GM12878 (cell line): ENCODE data around the gene NDUFAF5. TPM values are rescaled to one million over a fixed set of nuclear protein-coding genes. Genes with fewer than 3 reads are reported as not detected.

Experiments
- ATAC-seq: fragments of 200-7000 bp; cut with Tn5 transposase; 3 replicates; pipeline ENCODE4 v1.9.1; 2020; ENCODE audit warnings: mild to moderate bottlenecking, moderate library complexity
- BruUV-seq: library from RNA; stranded (reverse); fragments of 400-500 nt; replicated peaks from 2 replicates; lab custom pipeline; 2021; lab: Mats Ljungman, UMichigan
- CTCF ChIA-PET: fragments of 300-600 bp; sonication (Branson Sonifier 250); formaldehyde crosslinking; extraction: SDS; loops from one replicate; lab custom pipeline; 2021; ENCODE audit warnings: inconsistent platforms; lab: Yijun Ruan, JAX
- POLR2A ChIA-PET: fragments of 350-600 bp; formaldehyde crosslinking; extraction: SDS; loops from one replicate; lab custom pipeline; 2021; ENCODE audit warnings: inconsistent platforms; lab: Charles Lee
- RAD21 ChIA-PET: fragments of 300-600 bp; sonication (Branson Sonifier 250); formaldehyde crosslinking; loops from one replicate; lab custom pipeline; 2023; ENCODE audit warnings: antibody characterized with exemption; ENCODE audit not compliant: unreplicated experiment; lab: Charles Lee
- SMC1A ChIA-PET: fragments of 300-600 bp; sonication (Branson Sonifier 250); formaldehyde crosslinking; loops from one replicate; lab custom pipeline; 2023; ENCODE audit not compliant: unreplicated experiment, uncharacterized antibody; lab: Charles Lee
- DNase-seq: peaks from one replicate; pipeline ENCODE4 v3.0.0-alpha.2; 2011; ENCODE audit warnings: low read depth, low spot score
- FAIRE-seq: peaks from 3 replicates; lab custom pipeline; 2011; peaks lifted over from hg19 to GRCh38; lab: Jason Lieb, UNC
- H2AFZ ChIP-seq: 2 replicates; pipeline ENCODE4 v1.6.0; 2011; ENCODE audit warnings: low read depth, low read length, control low read depth; ENCODE audit not compliant: control insufficient read depth
- H3K27ac ChIP-seq: 2 replicates; pipeline ENCODE4 v1.5.1; 2011; ENCODE audit warnings: control low read depth; ENCODE audit not compliant: control insufficient read depth, insufficient read depth
- H3K27me3 ChIP-seq, 2 experiments: replicated peaks in 1 of 2; 2 replicates each; pipeline versions ENCODE4 v1.6.0 to v1.6.1; 2011; ENCODE audit warnings: low read length in 1 of 2; ENCODE audit not compliant: control insufficient read depth in 2 of 2, insufficient read depth in 2 of 2
- H3K36me3 ChIP-seq, 2 experiments: 2 replicates each; pipeline ENCODE4 v1.5.1; 2011; ENCODE audit warnings: low read length in 1 of 2; ENCODE audit not compliant: control insufficient read depth in 2 of 2, insufficient read depth in 2 of 2
- H3K4me1 ChIP-seq: 2 replicates; pipeline ENCODE4 v1.6.1; 2011; ENCODE audit warnings: mild to moderate bottlenecking, low read length, moderate library complexity, mixed read lengths; ENCODE audit not compliant: control insufficient read depth, insufficient read depth
- H3K4me2 ChIP-seq: 2 replicates; pipeline ENCODE4 v1.6.0; 2011; ENCODE audit warnings: control low read depth; ENCODE audit not compliant: control insufficient read depth, insufficient read depth
- H3K4me3 ChIP-seq: fragments of 200-600 bp; sonication (generic); 2 replicates; pipeline ENCODE4 v1.5.1; 2016
- H3K79me2 ChIP-seq: 2 replicates; pipeline ENCODE4 v1.6.0; 2011; ENCODE audit warnings: low read length; ENCODE audit not compliant: control insufficient read depth, insufficient read depth
- H3K9ac ChIP-seq: 2 replicates; pipeline ENCODE4 v1.8.0; 2011; ENCODE audit warnings: low read length, control low read depth, mixed read lengths; ENCODE audit not compliant: control insufficient read depth, insufficient read depth
- H3K9me3 ChIP-seq: replicated peaks from 3 replicates; pipeline ENCODE4 v1.5.1; 2011; ENCODE audit warnings: mild to moderate bottlenecking, low read length; ENCODE audit not compliant: control insufficient read depth, insufficient read depth
- H4K20me1 ChIP-seq: 2 replicates; pipeline ENCODE4 v1.6.0; 2011; ENCODE audit not compliant: control insufficient read depth, insufficient read depth
- CEBPB ChIP-seq, 2 experiments: fragments of 150-350 bp in 1 of 2; IDR thresholded peaks; 2 replicates each; pipeline ENCODE4 v1.6.1; 2012 to 2014; ENCODE audit warnings: low read depth in 2 of 2, low read length in 2 of 2, borderline replicate concordance in 1 of 2, inconsistent platforms in 1 of 2
- CEBPZ ChIP-seq: fragments of 150-350 bp; IDR thresholded peaks from 2 replicates; pipeline ENCODE4 v1.6.1; 2016; ENCODE audit warnings: low read depth, low read length
- HDAC6 ChIP-seq: fragments of 200-600 bp; sonication (generic); IDR thresholded peaks from one replicate; pipeline ENCODE4 v1.8.0; 2017; ENCODE audit warnings: antibody characterized with exemption; ENCODE audit not compliant: unreplicated experiment
- HDGF ChIP-seq: fragments of 450-650 bp; IDR thresholded peaks from 2 replicates; pipeline ENCODE4 v1.6.1; 2016; ENCODE audit warnings: antibody characterized with exemption
- JUND ChIP-seq: IDR thresholded peaks from 2 replicates; pipeline ENCODE4 v1.6.1; 2012; ENCODE audit warnings: low read depth, mild to moderate bottlenecking, low read length, improper control_type of control experiment, moderate library complexity
- MLLT1 ChIP-seq: fragments of 450-650 bp; IDR thresholded peaks from 2 replicates; pipeline ENCODE4 v1.6.1; 2016; ENCODE audit warnings: mild to moderate bottlenecking
- MTA3 ChIP-seq: IDR thresholded peaks from 2 replicates; pipeline ENCODE4 v1.6.1; 2012; ENCODE audit warnings: low read length, inconsistent platforms, borderline replicate concordance
- NFYA ChIP-seq: IDR thresholded peaks from 2 replicates; pipeline ENCODE4 v1.6.1; 2011; ENCODE audit warnings: low read depth, mild to moderate bottlenecking, low read length, improper control_type of control experiment, borderline replicate concordance
- NRF1 ChIP-seq: conservative IDR thresholded peaks from 2 replicates; pipeline ENCODE4 v1.6.1; 2011; ENCODE audit warnings: mild to moderate bottlenecking, low read depth, low read length, improper control_type of control experiment
- PRDM15 ChIP-seq: fragments of 450-650 bp; formaldehyde crosslinking; IDR thresholded peaks from 2 replicates; pipeline ENCODE4 v1.4.0; 2020; ENCODE audit warnings: mild to moderate bottlenecking, moderate library complexity
- TAF1 ChIP-seq: IDR thresholded peaks from 2 replicates; pipeline ENCODE4 v1.6.1; 2011; ENCODE audit warnings: mild to moderate bottlenecking, low read depth, low read length, borderline replicate concordance
- ZBTB4 ChIP-seq: fragments of 450-650 bp; formaldehyde crosslinking; IDR thresholded peaks from 2 replicates; pipeline ENCODE4 v1.4.0; 2022; ENCODE audit warnings: mild to moderate bottlenecking, moderate library complexity
- WGBS: methylation state at CpG from one replicate; pipeline ENCODE4 v1.1.6; 2016; ENCODE audit warnings: low lambda C conversion rate; ENCODE audit not compliant: insufficient replicate concordance, insufficient coverage; ENCODE audit errors: missing lambda C conversion rate; 5-methylcytosine and 5-hydroxymethylcytosine counted together
- in situ Hi-C: fragments of 300-500 bp; cut with MboI; formaldehyde crosslinking; loops from 9 replicates; pipeline ENCODE4 v1.14.3; 2018; ENCODE audit warnings: mixed read lengths
- intact Hi-C: fragments of 100-400 bp; cut with micrococcal nuclease; formaldehyde crosslinking; loops from one replicate; pipeline ENCODE4 v1.14.2; 2022; ENCODE audit not compliant: unreplicated experiment
- polyA plus RNA-seq, 11 experiments: library from polyadenylated mRNA; depleted of rRNA in 4 of 11; unstranded in 6 of 11; stranded (reverse) in 5 of 11; fragments of >200 nt; fragmentation: Nextera tagmentation in 4 of 11; fragmentation: Illumina TruSeq in 1 of 11; extraction: Ambion mirVana in 4 of 11; extraction: Trizol in 1 of 11; gene quantifications; 1 replicate in 1 of 11; 2 replicates in 10 of 11; pipeline versions ENCODE4 v1.2.1 to v1.2.3, GENCODE V29; 2011 to 2016; ENCODE audit warnings: inconsistent platforms in 2 of 11, missing spikeins in 2 of 11, low read depth in 1 of 11
- total RNA-seq, 4 experiments: library from RNA; depleted of rRNA in 3 of 4; stranded (reverse); fragments of >200 nt in 3 of 4; fragmentation: Illumina TruSeq in 1 of 4; extraction: Trizol in 1 of 4; gene quantifications; 2 replicates each; pipeline versions ENCODE4 v1.2.1 to v1.2.3, GENCODE V29; 2013 to 2021

NDUFAF5 gene
- total and polyA plus RNA-seq, 10 of the 15 experiments (the other 5 are each of a cell fraction or from before 2014, with no cell fraction given) = 15.6 to 36.9 (median 28.0) TPM

- no peaks in the 10 kb centered on the region for H4K20me1 ChIP-seq
- peaks cover 0 to 2% of the 10 kb centered on the region in 2 experiments; a peak in 1 of 4 replicates for H3K27me3 ChIP-seq
- in situ Hi-C loops = no loop called here
- no peak overlapping the region for H3K9ac ChIP-seq
- FAIRE-seq (no peak), ATAC-seq (no peak), DNase-seq (no peak)
- intact Hi-C loops = no loop called here
- ChIA-PET SMC1A (no interaction called here), CTCF (interaction anchor here (1.3 kb wide), 1 partner anchor 70 kb away, joined by 6 read pairs; no protein-coding TSS in a partner anchor), POLR2A (no interaction called here), RAD21 (no interaction called here)
- no peak overlapping the region for H2AFZ ChIP-seq
- no peaks in the 10 kb centered on the region for H3K9me3 ChIP-seq
- no peaks in the 10 kb centered on the region for H3K4me1 ChIP-seq
- no peak overlapping the region for H3K27ac ChIP-seq
- H3K4me2 ChIP-seq = no peak overlapping the region
- H3K4me3 ChIP-seq = no peak overlapping the region
- no peaks in the 10 kb centered on the region for H3K79me2 ChIP-seq
- no peaks in the 10 kb centered on the region for H3K36me3 ChIP-seq
- no TSS peak for BruUV-seq
- WGBS = 6% methylated on average over 3 of the region's 3 CpGs
- TF ChIP-seq MTA3 (no peak), ZBTB4 (no peak), HDGF (no peak), JUND (no peak), NRF1 (no peak), HDAC6 (no peak), MLLT1 (no peak), NFYA (no peak), PRDM15 (CRISPR knock-in tag) (no peak), CEBPZ (no peak), CEBPB (IDR thresholded peaks at IDR 0.05; ENCODE audit: borderline replicate concordance in 1 of 2, low read depth in 2 of 2, low read length in 2 of 2) (no peak), TAF1 (no peak)
Measured at GRCh38 chr20:13841206-13841605, 56.4 kb downstream of the NDUFAF5 start.
